Endothelial cell (in vitro differentiated cells): ENCODE measurements around the gene NDUFS7. TPM values are rescaled to one million over a fixed set of nuclear protein-coding genes. Genes with fewer than 3 reads are reported as not detected.
"Not testable (repeated sequence)": the region's sequence is repeated elsewhere in the genome, so short reads cannot be mapped to it uniquely, and the experiment has no call there.

ENCODE experiments used
- DNase-seq: peaks from one replicate; pipeline ENCODE4 v3.0.0; 2021; ENCODE audit warnings: low spot score
- H3K27ac Mint-ChIP-seq: one replicate; pipeline ENCODE4 v1.8.0; 2021; ENCODE audit warnings: mixed read lengths, inconsistent platforms; ENCODE audit not compliant: unreplicated experiment
- H3K27me3 Mint-ChIP-seq: one replicate; pipeline ENCODE4 v1.8.0; 2021; ENCODE audit warnings: mild to moderate bottlenecking, moderate library complexity, mixed read lengths, inconsistent platforms; ENCODE audit not compliant: unreplicated experiment
- H3K36me3 Mint-ChIP-seq: one replicate; pipeline ENCODE4 v1.8.0; 2021; ENCODE audit warnings: mild to moderate bottlenecking, low read depth, mixed read lengths, inconsistent platforms; ENCODE audit not compliant: unreplicated experiment
- H3K4me1 Mint-ChIP-seq: one replicate; pipeline ENCODE4 v1.8.0; 2021; ENCODE audit warnings: mild to moderate bottlenecking, mixed read lengths, inconsistent platforms; ENCODE audit not compliant: unreplicated experiment
- H3K4me3 Mint-ChIP-seq: one replicate; pipeline ENCODE4 v1.8.0; 2021; ENCODE audit warnings: mild to moderate bottlenecking, mixed read lengths, inconsistent platforms; ENCODE audit not compliant: unreplicated experiment
- H3K9me3 Mint-ChIP-seq: one replicate; pipeline ENCODE4 v1.8.0; 2021; ENCODE audit warnings: mixed read lengths, inconsistent platforms; ENCODE audit not compliant: unreplicated experiment
- CTCF ChIP-seq: fragments of 200-600 bp; sonication (generic); IDR thresholded peaks from one replicate; pipeline ENCODE4 v1.5.0; 2021; ENCODE audit warnings: antibody characterized with exemption; ENCODE audit not compliant: unreplicated experiment
- total RNA-seq: library from RNA; stranded (reverse); fragmentation: NEBNext Ultra II Directional; extraction: Animal tissue kit (Norgen Biotek cat#: 25700); gene quantifications from one replicate; pipeline ENCODE4 v1.2.1, GENCODE V29; 2021; ENCODE audit not compliant: unreplicated experiment

The NDUFS7 gene
- total RNA-seq, 1 donor from 2014 or later = 84.0 TPM

- Mint-ChIP-seq H3K4me3 (peak overlapping the region; percentile 82), H3K4me1 (peaks cover 15% of the 10 kb centered on the region), H3K9me3 (no peaks in the 10 kb centered on the region), H3K27ac (peak overlapping the region; percentile 42), H3K36me3 (peaks cover 26% of the 10 kb centered on the region), H3K27me3 (peaks cover 13% of the 10 kb centered on the region)
- DNase-seq = no peak
- no peak for TF ChIP-seq CTCF
Measured at GRCh38 chr19:1417681-1418495, 34.2 kb downstream of the NDUFS7 start.

- no peaks in the 10 kb centered on the region for H3K9me3 Mint-ChIP-seq
Measured at GRCh38 chr19:1418496-1418775, 34.7 kb downstream of the NDUFS7 start.

GRCh38 chr19:1418951-1419738, 35.4 kb downstream of the NDUFS7 start:
- H3K36me3 Mint-ChIP-seq = peaks cover 33% of the 10 kb centered on the region

More at GRCh38 chr19:1418496-1418775, 34.7 kb downstream of the NDUFS7 start:
- Mint-ChIP-seq H3K36me3 (peaks cover 31% of the 10 kb centered on the region), H3K4me1 (peaks cover 15% of the 10 kb centered on the region), H3K27ac (no peak overlapping the region), H3K4me3 (no peak overlapping the region), H3K27me3 (peaks cover 13% of the 10 kb centered on the region)
- no peak for DNase-seq
- TF ChIP-seq CTCF = no peak

GRCh38 chr19:1420085-1420484, 36.4 kb downstream of the NDUFS7 start:
- DNase-seq, H3K27ac Mint-ChIP-seq, H3K9me3 Mint-ChIP-seq, H3K4me3 Mint-ChIP-seq: not testable (repeated sequence)
- Mint-ChIP-seq H3K4me1 (peaks cover 11% of the 10 kb centered on the region), H3K36me3 (peaks cover 36% of the 10 kb centered on the region), H3K27me3 (peaks cover 13% of the 10 kb centered on the region)

More at GRCh38 chr19:1418951-1419738, 35.4 kb downstream of the NDUFS7 start:
- H3K27ac Mint-ChIP-seq = peak overlapping the region; percentile 82
- peaks cover 15% of the 10 kb centered on the region for H3K4me1 Mint-ChIP-seq
- no peak for TF ChIP-seq CTCF
- peaks cover 13% of the 10 kb centered on the region for H3K27me3 Mint-ChIP-seq
- peak overlapping the region; percentile 79 for H3K4me3 Mint-ChIP-seq
- no peak for DNase-seq
- no peaks in the 10 kb centered on the region for H3K9me3 Mint-ChIP-seq

GRCh38 chr19:1420590-1420989, 36.9 kb downstream of the NDUFS7 start:
- TF ChIP-seq CTCF = no peak
- no peak for DNase-seq
- H3K4me1 Mint-ChIP-seq = peaks cover 7% of the 10 kb centered on the region
- H3K27me3 Mint-ChIP-seq = peaks cover 13% of the 10 kb centered on the region
- H3K9me3 Mint-ChIP-seq = no peaks in the 10 kb centered on the region
- H3K27ac Mint-ChIP-seq = no peak overlapping the region
- H3K4me3 Mint-ChIP-seq = peak overlapping the region; percentile 56
- peaks cover 37% of the 10 kb centered on the region for H3K36me3 Mint-ChIP-seq
